ENCODE results near the gene ZBTB7A.

GRCh38 chr19:4061683-4062418 lies 4.8 kb downstream of the ZBTB7A start:
- no peak for TF ChIP-seq CTCF (IDR thresholded peaks at IDR 0.05)
- no peak for TF ChIP-seq POLR2A (IDR thresholded peaks at IDR 0.05)

Measured in tibial nerve (tissue), 3 donors.